IMR-90 (cell line): ENCODE data around the gene CAMTA1. TPM values are rescaled to one million over a fixed set of nuclear protein-coding genes. Genes with fewer than 3 reads are reported as not detected.

ENCODE experiments used
- ATAC-seq: fragments of 200-7000 bp; cut with Tn5 transposase; 2 replicates; pipeline ENCODE4 v1.9.1; 2020; ENCODE audit warnings: low read depth, mild to moderate bottlenecking, moderate library complexity
- BruUV-seq: library from RNA; stranded (reverse); fragments of 400-500 nt; replicated peaks from 2 replicates; lab custom pipeline; 2021; lab: Mats Ljungman, UMichigan
- CTCF ChIA-PET: fragments of 300-600 bp; formaldehyde crosslinking; extraction: SDS; loops from one replicate; lab custom pipeline; 2021; ENCODE audit warnings: antibody characterized with exemption; lab: Yijun Ruan, JAX
- POLR2A ChIA-PET: fragments of 300-600 bp; sonication (Branson Sonifier 250); formaldehyde crosslinking; loops from one replicate; lab custom pipeline; 2022; ENCODE audit warnings: antibody characterized with exemption; ENCODE audit not compliant: unreplicated experiment; lab: Charles Lee
- DNase-seq: peaks from one replicate; pipeline ENCODE4 v3.0.0; 2013
- H2AFZ ChIP-seq: replicated peaks from 2 replicates; pipeline ENCODE3; 2013; ENCODE audit warnings: low read length, mild to moderate bottlenecking; ENCODE audit not compliant: poor library complexity
- H2AK5ac ChIP-seq: 2 replicates; pipeline ENCODE4 v1.6.1; 2013; ENCODE audit warnings: low read depth, low read length, inconsistent platforms
- H2AK9ac ChIP-seq: replicated peaks from 2 replicates; pipeline ENCODE3; 2013; ENCODE audit warnings: mild to moderate bottlenecking, low read depth, low read length, moderate library complexity; ENCODE audit not compliant: poor library complexity
- H2BK120ac ChIP-seq: 2 replicates; pipeline ENCODE4 v1.6.1; 2013; ENCODE audit warnings: low read depth, low read length, inconsistent platforms
- H2BK15ac ChIP-seq: 3 replicates; pipeline ENCODE4 v1.6.1; 2013; ENCODE audit warnings: low read depth, low read length, inconsistent platforms
- H2BK20ac ChIP-seq: 2 replicates; pipeline ENCODE4 v1.6.1; 2013; ENCODE audit warnings: low read depth, mild to moderate bottlenecking, inconsistent platforms, low read length, moderate library complexity
- H2BK5ac ChIP-seq: 2 replicates; pipeline ENCODE4 v1.6.1; 2013; ENCODE audit warnings: mild to moderate bottlenecking, low read depth, low read length, inconsistent platforms; ENCODE audit not compliant: poor library complexity, severe bottlenecking
- H3K14ac ChIP-seq: replicated peaks from 2 replicates; pipeline ENCODE4 v1.6.1; 2013; ENCODE audit warnings: low read depth, low read length, inconsistent platforms
- H3K18ac ChIP-seq: 2 replicates; pipeline ENCODE4 v1.6.1; 2013; ENCODE audit warnings: low read depth, low read length, control low read depth
- H3K23ac ChIP-seq: 2 replicates; pipeline ENCODE4 v1.6.1; 2013; ENCODE audit warnings: low read depth, low read length, inconsistent platforms
- H3K27ac ChIP-seq: 2 replicates; pipeline ENCODE4 v1.5.1; 2013; ENCODE audit warnings: mild to moderate bottlenecking, control low read depth, low read length; ENCODE audit not compliant: insufficient read depth
- H3K27me3 ChIP-seq: 2 replicates; pipeline ENCODE4 v1.6.1; 2013; ENCODE audit warnings: low read length; ENCODE audit not compliant: control insufficient read depth, insufficient read depth
- H3K36me3 ChIP-seq: 2 replicates; pipeline ENCODE4 v1.6.1; 2013; ENCODE audit warnings: low read length, mixed read lengths; ENCODE audit not compliant: control insufficient read depth, insufficient read depth
- H3K4ac ChIP-seq: 2 replicates; pipeline ENCODE4 v1.6.1; 2013; ENCODE audit warnings: low read depth, low read length, inconsistent platforms
- H3K4me1 ChIP-seq: 2 replicates; pipeline ENCODE4 v1.6.1; 2013; ENCODE audit warnings: low read length, mixed read lengths; ENCODE audit not compliant: control insufficient read depth, insufficient read depth
- H3K4me2 ChIP-seq: 2 replicates; pipeline ENCODE4 v1.6.1; 2013; ENCODE audit warnings: low read depth, mild to moderate bottlenecking, control low read depth, low read length, moderate library complexity
- H3K4me3 ChIP-seq: 2 replicates; pipeline ENCODE4 v1.5.1; 2013; ENCODE audit warnings: low read depth, mild to moderate bottlenecking, control low read depth, low read length, moderate library complexity; ENCODE audit not compliant: insufficient read depth
- H3K56ac ChIP-seq: 2 replicates; pipeline ENCODE4 v1.6.1; 2013; ENCODE audit warnings: low read length, inconsistent platforms; ENCODE audit not compliant: insufficient read depth; ENCODE audit errors: extremely low read depth
- H3K79me1 ChIP-seq, 2 experiments: 2 replicates each; pipeline ENCODE4 v1.6.1; 2013; ENCODE audit warnings: low read length in 2 of 2, inconsistent platforms in 1 of 2, low read depth in 1 of 2
- H3K9ac ChIP-seq: 2 replicates; pipeline ENCODE4 v1.6.1; 2013; ENCODE audit warnings: low read depth, low read length, control low read depth
- H3K9me1 ChIP-seq: 2 replicates; pipeline ENCODE4 v1.6.1; 2013; ENCODE audit warnings: low read length, inconsistent platforms; ENCODE audit not compliant: insufficient read depth
- H3K9me3 ChIP-seq: 2 replicates; pipeline ENCODE4 v1.6.1; 2013; ENCODE audit warnings: low read length; ENCODE audit not compliant: control insufficient read depth, insufficient read depth
- H4K20me1 ChIP-seq: 2 replicates; pipeline ENCODE4 v1.6.1; 2013; ENCODE audit warnings: low read length, inconsistent platforms; ENCODE audit not compliant: insufficient read depth
- H4K5ac ChIP-seq: 2 replicates; pipeline ENCODE4 v1.6.1; 2013; ENCODE audit warnings: mild to moderate bottlenecking, low read depth, low read length, control low read depth
- H4K8ac ChIP-seq, 2 experiments: 2 replicates each; pipeline ENCODE4 v1.6.1; 2013; ENCODE audit warnings: low read depth in 2 of 2, low read length in 2 of 2, control low read depth in 1 of 2, inconsistent platforms in 1 of 2
- H4K91ac ChIP-seq: 2 replicates; pipeline ENCODE4 v1.6.1; 2013; ENCODE audit warnings: low read depth, low read length, inconsistent platforms; ENCODE audit not compliant: insufficient read depth
- BHLHE40 ChIP-seq: fragments of 150-350 bp; IDR thresholded peaks from 2 replicates; pipeline ENCODE4 v1.6.1; 2016; ENCODE audit warnings: mild to moderate bottlenecking, low read depth, low read length
- CEBPB ChIP-seq: IDR thresholded peaks from 2 replicates; pipeline ENCODE4 v1.6.1; 2012; ENCODE audit warnings: low read depth, low read length, improper control_type of control experiment
- CHD1 ChIP-seq: IDR thresholded peaks from 2 replicates; pipeline ENCODE4 v1.6.1; 2012; ENCODE audit warnings: low read depth, low read length, improper control_type of control experiment
- FOS ChIP-seq: fragments of 150-350 bp; IDR thresholded peaks from 2 replicates; pipeline ENCODE4 v1.6.1; 2016; ENCODE audit warnings: low read depth, low read length
- MAFK ChIP-seq: IDR thresholded peaks from 2 replicates; pipeline ENCODE4 v1.6.1; 2012; ENCODE audit warnings: low read depth, low read length, improper control_type of control experiment
- MAZ ChIP-seq: IDR thresholded peaks from 2 replicates; pipeline ENCODE4 v1.6.1; 2012; ENCODE audit warnings: low read depth, mild to moderate bottlenecking, low read length, improper control_type of control experiment, moderate library complexity, borderline replicate concordance
- MXI1 ChIP-seq: IDR thresholded peaks from 2 replicates; pipeline ENCODE4 v1.6.1; 2012; ENCODE audit warnings: low read depth, mild to moderate bottlenecking, low read length, moderate library complexity, borderline replicate concordance
- NFE2L2 ChIP-seq: fragments of 150-350 bp; IDR thresholded peaks from 2 replicates; pipeline ENCODE4 v1.6.1; 2016; ENCODE audit warnings: low read depth, mild to moderate bottlenecking, low read length
- POLR2A ChIP-seq: IDR thresholded peaks from 2 replicates; pipeline ENCODE4 v1.6.1; 2012; ENCODE audit warnings: mild to moderate bottlenecking, low read depth, low read length
- RAD21 ChIP-seq: IDR thresholded peaks from 2 replicates; pipeline ENCODE4 v1.6.1; 2012; ENCODE audit warnings: low read length, improper control_type of control experiment
- RCOR1 ChIP-seq: IDR thresholded peaks from 2 replicates; pipeline ENCODE4 v1.6.1; 2012; ENCODE audit warnings: mild to moderate bottlenecking, low read length, improper control_type of control experiment; ENCODE audit not compliant: insufficient replicate concordance
- RFX5 ChIP-seq: IDR thresholded peaks from 2 replicates; pipeline ENCODE4 v1.8.0; 2012; ENCODE audit warnings: low read depth, mild to moderate bottlenecking, low read length, moderate library complexity
- SMC3 ChIP-seq: fragments of 150-350 bp; IDR thresholded peaks from 2 replicates; pipeline ENCODE4 v1.6.1; 2016; ENCODE audit warnings: low read depth, mild to moderate bottlenecking, antibody characterized with exemption, low read length, moderate library complexity
- WGBS, 2 experiments: methylation state at CpG; one replicate each; pipeline versions ENCODE4 v1.1.5 to v1.1.7; 2013; ENCODE audit warnings: missing lambda C conversion rate in 2 of 2; ENCODE audit not compliant: insufficient read length in 1 of 2; ENCODE audit errors: extremely low coverage in 2 of 2; 5-methylcytosine and 5-hydroxymethylcytosine counted together
- dilution Hi-C: fragments of 300-500 bp; cut with HindIII; formaldehyde crosslinking; loops from one replicate; pipeline ENCODE4 v1.14.3; 2018; ENCODE audit warnings: low sequenced_read_pairs; ENCODE audit not compliant: unreplicated experiment
- in situ Hi-C: fragments of 300-500 bp; cut with MboI; formaldehyde crosslinking; loops from 3 replicates; pipeline ENCODE4 v1.14.3; 2019; ENCODE audit warnings: low sequenced_read_pairs, inconsistent platforms, mixed read lengths
- intact Hi-C: fragments of 100-400 bp; cut with micrococcal nuclease; formaldehyde crosslinking; loops from 2 replicates; pipeline ENCODE4 v1.10.0; 2022
- polyA plus RNA-seq, 3 experiments: library from polyadenylated mRNA; depleted of rRNA; stranded (reverse); fragments of >200 nt; gene quantifications; 2 replicates each; pipeline ENCODE4 v1.2.3, GENCODE V29; 2012; ENCODE audit warnings: low replicate concordance in 1 of 3
- total RNA-seq: library from RNA; depleted of rRNA; stranded (reverse); fragments of >200 nt; gene quantifications from 2 replicates; pipeline ENCODE4 v1.2.3, GENCODE V29; 2012
- TF ChIP-seq, protein P1 (sequence below): fragments of 150-350 bp; IDR thresholded peaks from 2 replicates; pipeline ENCODE4 v1.6.1; 2017; ENCODE audit warnings: mild to moderate bottlenecking, antibody characterized with exemption, low read length, low read depth
- TF ChIP-seq, protein P2 (sequence below): conservative IDR thresholded peaks from 2 replicates; pipeline ENCODE4 v1.5.1; 2012; ENCODE audit warnings: mild to moderate bottlenecking, low read depth, low read length, improper control_type of control experiment
- TF ChIP-seq, protein P3 (sequence below): fragments of 150-350 bp; IDR thresholded peaks from 2 replicates; pipeline ENCODE4 v1.6.1; 2016; ENCODE audit warnings: low read depth, mild to moderate bottlenecking, low read length, moderate library complexity, borderline replicate concordance

CAMTA1 gene
- total and polyA plus RNA-seq, 2 of the 4 experiments (the other 2 are of a cell fraction): 35.5 to 74.3 TPM

DNA sequence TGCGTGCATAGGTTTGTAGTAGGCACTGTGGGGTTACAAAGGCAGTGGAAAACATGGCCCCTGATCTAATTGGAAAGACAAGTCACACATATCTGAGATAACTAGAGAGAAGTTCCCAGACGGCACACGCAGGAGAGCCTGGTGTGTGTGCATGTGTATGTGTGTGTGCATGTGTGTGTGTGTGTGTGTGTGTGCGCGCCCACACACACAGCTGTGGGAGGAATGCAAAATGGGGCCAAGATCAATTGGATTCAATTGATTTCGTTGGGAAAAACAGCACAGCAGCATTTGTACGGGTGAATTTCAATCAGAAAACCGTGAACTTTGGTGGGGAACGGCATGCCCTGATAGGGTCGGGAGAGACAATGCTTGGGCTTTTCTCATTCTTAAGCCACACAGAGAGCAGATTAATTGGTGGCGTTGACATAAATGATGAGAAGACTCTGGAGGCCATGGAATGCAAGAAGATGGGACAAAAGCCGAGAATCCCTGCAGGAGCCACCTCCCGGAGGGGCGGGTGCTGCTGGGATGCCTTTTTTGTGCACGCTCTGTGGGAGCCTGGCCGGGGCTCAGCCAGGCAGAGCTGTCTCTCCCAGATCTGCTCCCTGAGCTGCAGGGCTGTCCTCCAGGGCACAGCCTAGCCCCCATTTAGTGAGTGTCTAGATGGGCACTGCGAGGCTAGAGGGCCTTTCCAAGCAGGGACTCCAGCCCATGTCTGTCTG lies 322.0 kb downstream of the CAMTA1 start:
- Histone ChIP-seq H2BK20ac (no peak overlapping the region), H3K9me3 (no peaks in the 10 kb centered on the region), H4K20me1 (no peaks in the 10 kb centered on the region), H2BK15ac (no peak overlapping the region), H3K4me3 (no peak overlapping the region), H2BK120ac (no peak overlapping the region), H4K5ac (no peak overlapping the region), H2BK5ac (no peak overlapping the region), H3K18ac (no peak overlapping the region), H3K4me2 (no peak overlapping the region), H4K8ac (no peak overlapping the region), H3K9ac (no peak overlapping the region), H3K9me1 (no peaks in the 10 kb centered on the region), H3K23ac (no peak overlapping the region), H4K91ac (no peak overlapping the region), H3K4me1 (no peaks in the 10 kb centered on the region), H2AK5ac (no peak overlapping the region), H3K79me1 (no peaks in the 10 kb centered on the region), H3K4ac (no peak overlapping the region), H3K56ac (no peak overlapping the region), H2AFZ (no peak overlapping the region), H3K14ac (no peak overlapping the region), H2AK9ac (no peak overlapping the region), H3K27me3 (peaks cover 18% of the 10 kb centered on the region), H3K27ac (no peak overlapping the region), H3K36me3 (no peaks in the 10 kb centered on the region)
- intact Hi-C loops: no loop called here
- no peak for ATAC-seq
- ChIA-PET CTCF (no interaction called here), POLR2A (no interaction called here)
- no peak for DNase-seq
- in situ Hi-C loops: no loop called here
- no peak for TF ChIP-seq POLR2A
- TF ChIP-seq, protein P1, sequence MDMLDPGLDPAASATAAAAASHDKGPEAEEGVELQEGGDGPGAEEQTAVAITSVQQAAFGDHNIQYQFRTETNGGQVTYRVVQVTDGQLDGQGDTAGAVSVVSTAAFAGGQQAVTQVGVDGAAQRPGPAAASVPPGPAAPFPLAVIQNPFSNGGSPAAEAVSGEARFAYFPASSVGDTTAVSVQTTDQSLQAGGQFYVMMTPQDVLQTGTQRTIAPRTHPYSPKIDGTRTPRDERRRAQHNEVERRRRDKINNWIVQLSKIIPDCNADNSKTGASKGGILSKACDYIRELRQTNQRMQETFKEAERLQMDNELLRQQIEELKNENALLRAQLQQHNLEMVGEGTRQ: no peak
- no peak for TF ChIP-seq SMC3
- no peak for TF ChIP-seq FOS
- no peak for TF ChIP-seq MAFK
- TF ChIP-seq RCOR1: no peak
- TF ChIP-seq RFX5: no peak
- no peak for TF ChIP-seq MXI1
- TF ChIP-seq BHLHE40: no peak
- no peak for TF ChIP-seq CEBPB
- TF ChIP-seq CHD1: no peak
- TF ChIP-seq NFE2L2: no peak
- TF ChIP-seq, protein P2, sequence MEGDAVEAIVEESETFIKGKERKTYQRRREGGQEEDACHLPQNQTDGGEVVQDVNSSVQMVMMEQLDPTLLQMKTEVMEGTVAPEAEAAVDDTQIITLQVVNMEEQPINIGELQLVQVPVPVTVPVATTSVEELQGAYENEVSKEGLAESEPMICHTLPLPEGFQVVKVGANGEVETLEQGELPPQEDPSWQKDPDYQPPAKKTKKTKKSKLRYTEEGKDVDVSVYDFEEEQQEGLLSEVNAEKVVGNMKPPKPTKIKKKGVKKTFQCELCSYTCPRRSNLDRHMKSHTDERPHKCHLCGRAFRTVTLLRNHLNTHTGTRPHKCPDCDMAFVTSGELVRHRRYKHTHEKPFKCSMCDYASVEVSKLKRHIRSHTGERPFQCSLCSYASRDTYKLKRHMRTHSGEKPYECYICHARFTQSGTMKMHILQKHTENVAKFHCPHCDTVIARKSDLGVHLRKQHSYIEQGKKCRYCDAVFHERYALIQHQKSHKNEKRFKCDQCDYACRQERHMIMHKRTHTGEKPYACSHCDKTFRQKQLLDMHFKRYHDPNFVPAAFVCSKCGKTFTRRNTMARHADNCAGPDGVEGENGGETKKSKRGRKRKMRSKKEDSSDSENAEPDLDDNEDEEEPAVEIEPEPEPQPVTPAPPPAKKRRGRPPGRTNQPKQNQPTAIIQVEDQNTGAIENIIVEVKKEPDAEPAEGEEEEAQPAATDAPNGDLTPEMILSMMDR: no peak
- TF ChIP-seq MAZ: no peak
- no peak for TF ChIP-seq RAD21
- TF ChIP-seq, protein P3, sequence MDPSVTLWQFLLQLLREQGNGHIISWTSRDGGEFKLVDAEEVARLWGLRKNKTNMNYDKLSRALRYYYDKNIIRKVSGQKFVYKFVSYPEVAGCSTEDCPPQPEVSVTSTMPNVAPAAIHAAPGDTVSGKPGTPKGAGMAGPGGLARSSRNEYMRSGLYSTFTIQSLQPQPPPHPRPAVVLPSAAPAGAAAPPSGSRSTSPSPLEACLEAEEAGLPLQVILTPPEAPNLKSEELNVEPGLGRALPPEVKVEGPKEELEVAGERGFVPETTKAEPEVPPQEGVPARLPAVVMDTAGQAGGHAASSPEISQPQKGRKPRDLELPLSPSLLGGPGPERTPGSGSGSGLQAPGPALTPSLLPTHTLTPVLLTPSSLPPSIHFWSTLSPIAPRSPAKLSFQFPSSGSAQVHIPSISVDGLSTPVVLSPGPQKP: no peak
- no TSS peak for BruUV-seq
- dilution Hi-C loops: no loop called here
- WGBS, 2 experiments: 67% methylated on average over 6 of the region's 17 CpGs; no CpG with 5 or more reads in 1 of the 2 experiments
